ENCODE data around the gene TEX48.

TEX48 gene

GRCh38 chr9:114662081-114662989 is 19.7 kb downstream of the TEX48 start:
- peak; percentile 37 for DNase-seq

GRCh38 chr9:114657705-114658104 is 24.3 kb downstream of the TEX48 start, which contains the start of gene TEX53:
TSS of gene TEX53 (minus strand) at chr9:114657805. CDS start at chr9:114657774, 31 bp downstream.
- DNase-seq = no peak

- DNase-seq = no peak
Measured at GRCh38 chr9:114656301-114656700, 25.7 kb downstream of the TEX48 start.

DNA sequence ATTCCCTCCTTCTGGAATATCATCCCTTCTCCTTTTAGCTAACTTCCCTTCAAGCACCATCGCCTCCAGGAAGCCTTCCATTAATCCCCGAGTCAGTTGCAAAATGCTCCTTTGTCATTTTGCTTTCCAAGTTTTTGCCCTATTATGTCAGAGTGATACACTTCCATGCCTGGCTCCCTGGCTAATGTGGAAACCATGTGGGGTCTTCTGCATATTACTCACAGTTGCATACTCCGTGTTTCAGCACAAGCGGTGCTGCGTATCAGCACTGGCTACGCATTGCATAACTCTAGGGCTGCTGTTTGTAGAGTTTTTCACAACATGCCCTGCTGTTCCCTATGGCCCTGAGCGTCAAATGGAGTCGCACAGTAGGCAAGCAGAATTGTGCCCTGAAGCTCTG is 26.3 kb downstream of the TEX48 start:
- no peak for DNase-seq

- DNase-seq = peak; percentile 62
Measured at GRCh38 chr9:114653556-114654159, 28.3 kb downstream of the TEX48 start.

GRCh38 chr9:114652776-114653555 is 29.0 kb downstream of the TEX48 start:
- no peak for DNase-seq

DNA sequence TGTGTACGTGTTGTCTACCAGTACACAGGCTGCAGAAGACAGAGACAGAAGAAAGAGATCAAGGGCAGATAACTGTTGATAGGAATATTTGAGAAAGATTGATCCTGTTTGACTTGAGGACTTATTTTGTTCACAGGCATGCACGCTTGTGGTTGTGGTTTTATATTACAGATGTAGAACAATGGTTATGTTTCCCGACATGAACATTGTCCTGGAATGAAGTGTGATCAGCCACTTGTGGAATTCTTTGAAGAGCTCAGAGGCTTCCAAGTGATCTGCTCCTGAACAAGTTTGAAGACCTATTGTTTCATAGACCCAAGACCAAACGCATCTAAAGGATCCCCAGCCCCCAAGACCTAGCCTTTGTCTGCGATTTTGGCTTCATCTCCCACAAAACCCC is 38.1 kb downstream of the TEX48 start:
- no peak for DNase-seq

GRCh38 chr9:114643001-114643400 is 39.0 kb downstream of the TEX48 start:
- no peak for DNase-seq

GRCh38 chr9:114641967-114642366 is 40.0 kb downstream of the TEX48 start:
- DNase-seq = no peak

GRCh38 chr9:114638404-114638803 is 43.6 kb downstream of the TEX48 start:
- DNase-seq = no peak

- no peak for DNase-seq
Measured at GRCh38 chr9:114634387-114634786, 47.6 kb downstream of the TEX48 start.

GRCh38 chr9:114633438-114634089 is 48.4 kb downstream of the TEX48 start:
- no peak for DNase-seq

DNA sequence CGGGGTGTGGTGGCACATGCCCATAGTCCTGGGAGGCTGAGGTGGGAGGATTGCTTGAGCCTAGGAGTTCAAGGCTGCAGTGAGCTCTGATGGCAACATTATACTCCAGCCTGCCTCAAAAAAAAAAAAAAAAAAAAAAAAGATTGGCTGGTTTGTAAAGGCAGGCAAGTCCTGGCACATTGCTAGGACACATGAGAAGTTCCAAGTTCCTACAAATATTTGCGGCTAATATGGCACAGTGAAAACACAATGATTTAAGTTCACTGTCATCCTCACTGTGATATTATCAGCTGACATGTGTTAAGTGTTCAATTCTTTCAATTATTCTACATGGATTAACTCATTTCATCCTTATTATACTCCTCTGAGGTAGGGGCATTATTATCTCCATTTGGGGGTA is 50.8 kb downstream of the TEX48 start:
- no peak for DNase-seq

- DNase-seq = no peak
Measured at GRCh38 chr9:114629563-114630090, 52.4 kb downstream of the TEX48 start.

GRCh38 chr9:114627553-114627952 is 54.4 kb downstream of the TEX48 start:
- no peak for DNase-seq

DNA sequence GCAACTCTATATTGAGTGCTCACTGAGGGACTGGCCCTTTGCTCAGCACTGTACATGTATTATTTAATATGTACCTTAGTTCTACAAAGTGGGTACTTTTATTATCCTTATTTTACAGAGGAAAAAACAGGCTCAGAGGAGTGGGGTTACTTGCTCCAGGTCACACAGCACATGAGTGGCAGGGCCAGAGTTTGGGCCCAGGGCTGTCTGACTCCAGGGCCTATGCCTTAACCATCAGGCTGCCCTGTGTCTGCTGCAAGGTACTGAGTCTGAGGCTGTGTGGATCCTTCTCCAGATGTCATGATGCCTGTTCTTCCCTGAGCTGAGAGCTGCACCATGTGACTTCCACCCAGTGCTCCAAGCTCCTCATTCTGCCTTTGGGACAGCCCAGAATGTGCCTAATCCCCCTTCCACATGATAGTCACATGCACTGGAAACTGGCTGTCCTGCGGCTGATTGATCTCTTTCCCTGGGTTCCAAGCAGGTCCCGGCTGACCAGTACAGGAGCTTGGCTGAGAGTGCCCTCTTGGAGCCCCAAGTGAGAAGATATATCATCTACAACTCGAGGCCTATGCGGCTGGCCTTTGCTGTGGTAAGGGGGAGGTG is 55.5 kb downstream of the TEX48 start:
- DNase-seq = no peak

GRCh38 chr9:114624677-114625076 is 57.3 kb downstream of the TEX48 start:
- no peak for DNase-seq

DNA sequence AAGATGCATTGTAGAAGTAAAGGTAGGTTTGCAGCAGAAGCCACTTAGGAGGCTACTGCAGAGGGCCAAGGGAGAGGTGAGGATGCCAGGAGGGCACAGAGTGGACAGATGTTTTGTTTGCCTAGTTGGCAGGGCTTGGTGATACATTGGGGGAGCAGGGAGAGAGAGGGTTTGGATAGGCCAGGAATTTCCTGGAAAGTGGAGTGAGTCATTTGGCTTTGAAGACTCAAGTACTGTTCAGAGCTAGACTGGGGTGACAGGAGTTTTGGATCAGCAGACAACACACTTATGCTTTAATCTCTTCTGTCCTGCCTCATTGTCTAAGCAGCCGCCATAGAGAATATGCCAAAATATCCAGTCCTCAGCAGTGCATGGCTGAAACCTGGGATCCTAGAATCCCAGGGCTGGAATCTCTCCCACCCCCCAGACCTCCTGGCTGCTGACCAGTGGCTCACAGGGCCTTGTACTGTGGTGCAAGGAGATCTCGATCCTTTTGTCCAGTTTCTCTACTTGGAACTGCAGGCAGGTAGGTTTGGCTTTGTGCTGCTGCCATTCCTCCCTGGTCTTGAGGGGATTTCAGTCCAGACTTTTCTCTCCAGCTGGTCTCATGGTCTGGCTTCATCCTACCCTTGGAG is 59.9 kb downstream of the TEX48 start:
- no peak for DNase-seq

DNA sequence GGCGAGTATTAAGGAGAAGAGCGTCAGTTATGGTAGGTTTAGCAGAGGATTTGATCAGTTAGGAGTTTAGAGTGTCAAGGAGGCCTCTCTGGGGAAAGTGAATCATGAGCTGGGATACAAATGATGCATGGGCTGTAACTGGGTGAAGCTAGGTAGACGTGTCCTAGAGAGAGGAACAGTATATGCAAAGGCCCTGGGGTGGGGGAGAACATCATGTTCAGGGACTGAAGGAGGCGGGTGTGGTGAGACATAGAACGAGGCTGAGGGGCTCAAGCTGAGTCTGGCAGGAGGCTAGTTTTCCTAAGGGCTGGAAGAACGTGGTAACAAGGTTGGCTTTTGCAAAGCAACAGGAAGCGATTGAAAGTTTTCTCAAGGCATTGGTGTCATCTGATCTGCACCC is 60.4 kb downstream of the TEX48 start:
- DNase-seq = no peak

GRCh38 chr9:114619191-114619761 is 62.7 kb downstream of the TEX48 start:
- DNase-seq = no peak
